Endodermal cell (in vitro differentiated cells): ENCODE data around the gene TRIL. TPM values are rescaled to one million over a fixed set of nuclear protein-coding genes. Genes with fewer than 3 reads are reported as not detected.

Experiments used
- DNase-seq: peaks from one replicate; pipeline ENCODE4 v3.0.0-alpha.2; 2017
- H3K27ac ChIP-seq: 2 replicates; pipeline ENCODE4 v1.5.1; 2013; ENCODE audit warnings: mild to moderate bottlenecking, low read depth, low read length, moderate library complexity
- H3K27me3 ChIP-seq: 2 replicates; pipeline ENCODE4 v1.6.1; 2013; ENCODE audit warnings: mild to moderate bottlenecking, low read length, moderate library complexity; ENCODE audit not compliant: insufficient read depth, control insufficient read depth, poor library complexity, severe bottlenecking
- H3K36me3 ChIP-seq: 2 replicates; pipeline ENCODE4 v1.7.0; 2013; ENCODE audit warnings: mild to moderate bottlenecking, low read length, moderate library complexity; ENCODE audit not compliant: control insufficient read depth, insufficient read depth
- H3K4me1 ChIP-seq: one replicate; pipeline ENCODE4 v1.7.0; 2013; ENCODE audit warnings: low read length; ENCODE audit not compliant: control insufficient read depth, insufficient read depth
- H3K4me3 ChIP-seq: 2 replicates; pipeline ENCODE4 v1.5.1; 2013; ENCODE audit warnings: mild to moderate bottlenecking, low read length, moderate library complexity
- H3K9ac ChIP-seq: 2 replicates; pipeline ENCODE4 v1.6.1; 2013; ENCODE audit warnings: mild to moderate bottlenecking, low read length, moderate library complexity; ENCODE audit not compliant: poor library complexity, severe bottlenecking; ENCODE audit errors: extremely low read depth
- H3K9me3 ChIP-seq: 2 replicates; pipeline ENCODE4 v1.6.1; 2013; ENCODE audit warnings: mild to moderate bottlenecking, low read length, moderate library complexity; ENCODE audit not compliant: control insufficient read depth
- H3K27ac Mint-ChIP-seq: 2 replicates; pipeline ENCODE4 v1.8.0; 2020; ENCODE audit warnings: mixed read lengths
- H3K27me3 Mint-ChIP-seq: 2 replicates; pipeline ENCODE4 v1.8.0; 2021; ENCODE audit warnings: mild to moderate bottlenecking, mixed read lengths; ENCODE audit not compliant: insufficient read depth
- H3K36me3 Mint-ChIP-seq: 2 replicates; pipeline ENCODE4 v1.8.0; 2020; ENCODE audit warnings: low read depth, mixed read lengths
- H3K4me1 Mint-ChIP-seq: 2 replicates; pipeline ENCODE4 v1.8.0; 2020; ENCODE audit warnings: mixed read lengths
- H3K4me3 Mint-ChIP-seq: 2 replicates; pipeline ENCODE4 v1.8.0; 2020; ENCODE audit warnings: mild to moderate bottlenecking, moderate library complexity, mixed read lengths
- H3K9me3 Mint-ChIP-seq: 2 replicates; pipeline ENCODE4 v1.8.0; 2020; ENCODE audit warnings: mild to moderate bottlenecking, mixed read lengths
- WGBS, 2 experiments: methylation state at CpG; one replicate each; pipeline versions ENCODE4 v1.1.5 to v1.1.7; 2013; ENCODE audit warnings: missing lambda C conversion rate in 2 of 2, mixed read lengths in 1 of 2; ENCODE audit not compliant: insufficient coverage in 1 of 2, insufficient read length in 1 of 2; 5-methylcytosine and 5-hydroxymethylcytosine counted together
- total RNA-seq, 2 donors: library from RNA; stranded (reverse); fragmentation: NEBNext Ultra II Directional in 1 of 2; extraction: Animal tissue kit (Norgen Biotek cat#: 25700) in 1 of 2; gene quantifications; 2 replicates in 1 of 2; 3 replicates in 1 of 2; pipeline ENCODE4 v1.2.1, GENCODE V29; 2021
- TF ChIP-seq, protein P1 (sequence below): fragments of 200-600 bp; sonication (generic); conservative IDR thresholded peaks from 2 replicates; pipeline ENCODE4 v1.5.0; 2021; ENCODE audit warnings: antibody characterized with exemption, mild to moderate bottlenecking

TRIL gene
- total RNA-seq, 2 donors from 2014 or later, result 1.6 to 3.3 TPM

DNA sequence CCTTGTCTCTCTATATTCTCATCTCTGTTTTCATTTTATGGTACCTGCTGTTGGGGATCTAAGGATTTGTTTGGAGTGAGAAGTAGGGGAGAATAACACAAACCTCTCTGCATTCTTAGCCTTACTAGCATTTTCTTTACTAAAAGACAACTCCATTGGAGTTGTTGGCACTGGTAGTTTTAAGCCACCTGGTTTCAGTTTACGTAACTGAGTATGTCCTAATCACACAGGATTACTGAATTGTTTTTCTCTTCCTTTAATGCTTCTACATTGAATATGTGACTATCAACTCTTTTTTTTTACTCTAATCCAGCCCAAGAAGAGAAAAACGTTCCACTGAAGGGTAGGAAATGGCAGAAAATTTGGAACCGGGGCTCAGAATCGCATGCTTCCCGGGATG, 30.0 kb upstream of the TRIL start:
- no peak for DNase-seq
- Histone ChIP-seq H3K27ac (no peak overlapping the region), H3K27me3 (no peaks in the 10 kb centered on the region), H3K4me1 (peaks cover 2% of the 10 kb centered on the region), H3K36me3 (no peaks in the 10 kb centered on the region), H3K9ac (no peak overlapping the region), H3K4me3 (no peak overlapping the region), H3K9me3 (no peaks in the 10 kb centered on the region)
- Mint-ChIP-seq H3K9me3 (no peaks in the 10 kb centered on the region), H3K27me3 (peaks cover 12% of the 10 kb centered on the region), H3K4me1 (peaks cover 18% of the 10 kb centered on the region), H3K36me3 (no peaks in the 10 kb centered on the region), H3K27ac (no peak overlapping the region), H3K4me3 (no peak overlapping the region)
- TF ChIP-seq, protein P1, sequence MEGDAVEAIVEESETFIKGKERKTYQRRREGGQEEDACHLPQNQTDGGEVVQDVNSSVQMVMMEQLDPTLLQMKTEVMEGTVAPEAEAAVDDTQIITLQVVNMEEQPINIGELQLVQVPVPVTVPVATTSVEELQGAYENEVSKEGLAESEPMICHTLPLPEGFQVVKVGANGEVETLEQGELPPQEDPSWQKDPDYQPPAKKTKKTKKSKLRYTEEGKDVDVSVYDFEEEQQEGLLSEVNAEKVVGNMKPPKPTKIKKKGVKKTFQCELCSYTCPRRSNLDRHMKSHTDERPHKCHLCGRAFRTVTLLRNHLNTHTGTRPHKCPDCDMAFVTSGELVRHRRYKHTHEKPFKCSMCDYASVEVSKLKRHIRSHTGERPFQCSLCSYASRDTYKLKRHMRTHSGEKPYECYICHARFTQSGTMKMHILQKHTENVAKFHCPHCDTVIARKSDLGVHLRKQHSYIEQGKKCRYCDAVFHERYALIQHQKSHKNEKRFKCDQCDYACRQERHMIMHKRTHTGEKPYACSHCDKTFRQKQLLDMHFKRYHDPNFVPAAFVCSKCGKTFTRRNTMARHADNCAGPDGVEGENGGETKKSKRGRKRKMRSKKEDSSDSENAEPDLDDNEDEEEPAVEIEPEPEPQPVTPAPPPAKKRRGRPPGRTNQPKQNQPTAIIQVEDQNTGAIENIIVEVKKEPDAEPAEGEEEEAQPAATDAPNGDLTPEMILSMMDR, result no peak
- 95 to 98% methylated on average over 5 of the region's 5 CpGs for WGBS, 2 experiments

DNA sequence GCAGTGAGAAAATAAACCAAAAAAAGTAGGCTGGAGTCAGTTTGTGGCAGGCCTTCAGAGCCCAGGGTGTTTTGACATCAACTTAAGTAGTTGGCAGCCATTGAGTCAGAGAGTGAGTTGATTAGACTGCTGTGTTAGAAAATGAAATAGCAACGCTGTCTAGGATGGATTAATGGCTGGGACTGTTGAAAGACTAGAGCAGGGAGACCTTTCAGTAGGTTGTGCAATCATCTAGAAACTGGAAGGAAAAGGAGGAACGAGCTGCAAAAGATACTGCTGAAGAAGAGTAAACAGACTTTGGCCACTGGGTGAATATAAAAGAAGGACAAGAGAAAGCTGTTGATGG, 28.6 kb upstream of the TRIL start:
- H3K9me3 Mint-ChIP-seq, result no peaks in the 10 kb centered on the region
- H3K4me1 Mint-ChIP-seq, result peaks cover 23% of the 10 kb centered on the region
- no peaks in the 10 kb centered on the region for H3K9me3 ChIP-seq
- H3K27me3 Mint-ChIP-seq, result peaks cover 12% of the 10 kb centered on the region
- no peak overlapping the region for H3K27ac ChIP-seq
- no peak overlapping the region for H3K4me3 ChIP-seq
- H3K36me3 Mint-ChIP-seq, result no peaks in the 10 kb centered on the region
- H3K4me1 ChIP-seq, result peaks cover 6% of the 10 kb centered on the region
- H3K4me3 Mint-ChIP-seq, result no peak overlapping the region
- whole genome bisulfite sequencing, 2 experiments, result 88 to 96% methylated on average over 2 of the region's 2 CpGs
- no peaks in the 10 kb centered on the region for H3K36me3 ChIP-seq
- DNase-seq, result no peak
- TF ChIP-seq, protein P1, result no peak
- no peak overlapping the region for H3K9ac ChIP-seq
- H3K27me3 ChIP-seq, result no peaks in the 10 kb centered on the region
- no peak overlapping the region for H3K27ac Mint-ChIP-seq

DNA sequence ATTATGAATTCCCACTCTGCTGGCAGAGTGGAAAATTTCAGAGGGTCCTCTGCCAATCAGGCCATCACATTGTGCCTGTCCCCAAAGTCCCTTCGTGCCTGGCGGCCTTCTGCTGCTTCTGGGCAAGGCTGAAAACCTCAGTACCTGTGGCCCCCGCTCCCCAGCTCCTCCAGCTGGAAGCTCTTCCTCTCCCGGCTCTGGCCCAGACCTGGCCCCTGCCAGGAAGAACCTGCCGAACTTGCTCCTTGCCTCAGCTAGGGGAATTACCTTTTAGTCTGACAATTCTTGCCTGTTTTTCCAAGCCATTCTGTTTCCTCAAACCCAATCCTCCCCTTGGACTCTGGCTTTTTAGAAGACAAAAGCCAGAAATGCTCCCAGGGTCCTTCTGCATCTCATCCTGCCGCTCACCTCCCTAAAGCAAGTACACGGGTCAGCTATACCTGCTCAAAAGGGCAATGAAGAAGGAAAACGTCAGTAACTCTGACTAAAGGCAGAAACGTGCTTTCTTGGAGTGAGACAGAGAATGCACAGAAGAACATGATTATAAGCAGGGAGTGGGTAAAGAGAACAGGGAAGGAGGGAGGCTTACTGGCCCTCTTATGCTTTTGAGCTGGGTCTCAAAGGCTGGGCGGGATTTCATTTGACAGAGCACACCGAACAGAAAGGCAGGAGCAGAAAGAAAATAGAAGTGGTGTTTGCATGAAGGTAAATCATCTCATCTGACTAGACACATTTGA, 28.1 kb upstream of the TRIL start:
- H3K27ac Mint-ChIP-seq, result no peak overlapping the region
- H3K4me1 Mint-ChIP-seq, result peaks cover 27% of the 10 kb centered on the region
- Histone ChIP-seq H3K9me3 (no peaks in the 10 kb centered on the region), H3K36me3 (no peaks in the 10 kb centered on the region), H3K4me1 (peaks cover 10% of the 10 kb centered on the region), H3K9ac (no peak overlapping the region), H3K27me3 (no peaks in the 10 kb centered on the region), H3K4me3 (no peak overlapping the region), H3K27ac (no peak overlapping the region)
- no peaks in the 10 kb centered on the region for H3K36me3 Mint-ChIP-seq
- H3K4me3 Mint-ChIP-seq, result no peak overlapping the region
- WGBS, 2 experiments, result 89 to 91% methylated on average over 9 to 11 of the region's 11 CpGs
- DNase-seq, result no peak
- H3K9me3 Mint-ChIP-seq, result no peaks in the 10 kb centered on the region
- TF ChIP-seq, protein P1, result no peak
- H3K27me3 Mint-ChIP-seq, result peaks cover 12% of the 10 kb centered on the region
